Fibroblast of pulmonary artery (primary cell): Measurements from ENCODE around the gene LRMDA.

Experiments used
- DNase-seq: peaks from one replicate; pipeline ENCODE4 v3.0.0-alpha.2; 2010; ENCODE audit warnings: low read depth
- H3K4me3 ChIP-seq: replicated peaks from 2 replicates; pipeline ENCODE4 v1.5.1; 2011; ENCODE audit warnings: low read depth, mild to moderate bottlenecking, control low read depth, low read length, moderate library complexity
- TF ChIP-seq, protein P1 (sequence below): IDR thresholded peaks from 2 replicates; pipeline ENCODE4 v1.5.1; 2011; ENCODE audit warnings: mild to moderate bottlenecking, control low read depth, low read length, inconsistent platforms; ENCODE audit errors: missing control alignments

The LRMDA gene

DNA sequence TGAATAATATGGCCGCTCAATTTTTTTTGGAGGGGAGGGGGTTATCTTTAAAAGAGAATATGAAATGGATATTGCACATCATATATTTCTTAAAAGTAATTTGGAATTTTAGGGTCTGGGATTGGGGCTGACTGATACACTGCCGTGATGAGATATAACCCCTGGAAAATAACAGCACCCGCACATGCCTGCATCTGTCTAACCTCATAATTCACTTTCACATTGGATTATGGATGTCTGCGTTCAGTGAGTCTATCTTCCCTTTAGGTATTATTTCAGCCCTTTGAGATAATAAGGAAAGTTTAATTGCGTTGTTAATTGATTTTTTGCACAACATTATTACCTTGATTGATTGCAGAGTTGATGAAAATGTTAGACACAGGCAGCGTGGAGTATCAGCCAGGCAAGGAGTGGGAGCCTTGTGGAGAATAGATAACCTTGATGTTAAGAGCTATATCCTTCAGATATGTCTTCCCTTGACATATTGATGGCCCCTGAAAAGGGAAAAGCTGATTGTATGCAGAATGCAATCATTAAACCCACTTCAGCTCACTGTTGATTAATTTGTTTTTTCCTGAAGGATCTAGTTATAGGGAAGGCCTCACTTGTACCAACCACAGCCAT, 1111.0 kb downstream of the LRMDA start:
- H3K4me3 ChIP-seq, result no peak overlapping the region
- no peak for DNase-seq
- TF ChIP-seq, protein P1, sequence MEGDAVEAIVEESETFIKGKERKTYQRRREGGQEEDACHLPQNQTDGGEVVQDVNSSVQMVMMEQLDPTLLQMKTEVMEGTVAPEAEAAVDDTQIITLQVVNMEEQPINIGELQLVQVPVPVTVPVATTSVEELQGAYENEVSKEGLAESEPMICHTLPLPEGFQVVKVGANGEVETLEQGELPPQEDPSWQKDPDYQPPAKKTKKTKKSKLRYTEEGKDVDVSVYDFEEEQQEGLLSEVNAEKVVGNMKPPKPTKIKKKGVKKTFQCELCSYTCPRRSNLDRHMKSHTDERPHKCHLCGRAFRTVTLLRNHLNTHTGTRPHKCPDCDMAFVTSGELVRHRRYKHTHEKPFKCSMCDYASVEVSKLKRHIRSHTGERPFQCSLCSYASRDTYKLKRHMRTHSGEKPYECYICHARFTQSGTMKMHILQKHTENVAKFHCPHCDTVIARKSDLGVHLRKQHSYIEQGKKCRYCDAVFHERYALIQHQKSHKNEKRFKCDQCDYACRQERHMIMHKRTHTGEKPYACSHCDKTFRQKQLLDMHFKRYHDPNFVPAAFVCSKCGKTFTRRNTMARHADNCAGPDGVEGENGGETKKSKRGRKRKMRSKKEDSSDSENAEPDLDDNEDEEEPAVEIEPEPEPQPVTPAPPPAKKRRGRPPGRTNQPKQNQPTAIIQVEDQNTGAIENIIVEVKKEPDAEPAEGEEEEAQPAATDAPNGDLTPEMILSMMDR, result no peak

GRCh38 chr10:76543655-76544054, 1112.2 kb downstream of the LRMDA start:
- DNase-seq, result peak; percentile 73
- H3K4me3 ChIP-seq, result no peak overlapping the region
- TF ChIP-seq, protein P1, result no peak

DNA sequence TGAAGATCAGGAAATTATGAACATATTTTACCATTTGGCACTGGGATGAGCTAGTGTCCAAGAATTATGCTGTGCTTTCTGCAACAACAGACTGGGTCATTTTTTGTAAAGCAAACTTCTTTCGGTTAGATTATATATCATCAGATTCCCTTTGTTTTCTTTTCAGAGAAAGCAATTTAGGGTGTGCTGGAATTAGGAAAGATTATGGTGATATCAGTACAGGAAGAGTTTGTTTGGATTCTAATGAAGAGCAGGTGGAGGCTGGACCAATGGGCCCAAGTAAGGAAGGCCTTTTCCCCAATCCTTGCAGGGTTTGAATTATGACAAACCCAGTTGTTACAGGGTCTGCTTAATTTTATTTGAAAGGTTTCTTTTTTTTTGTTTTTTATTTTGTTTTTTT, 1113.4 kb downstream of the LRMDA start:
- H3K4me3 ChIP-seq, result no peak overlapping the region
- DNase-seq, result no peak
- TF ChIP-seq, protein P1, result no peak

DNA sequence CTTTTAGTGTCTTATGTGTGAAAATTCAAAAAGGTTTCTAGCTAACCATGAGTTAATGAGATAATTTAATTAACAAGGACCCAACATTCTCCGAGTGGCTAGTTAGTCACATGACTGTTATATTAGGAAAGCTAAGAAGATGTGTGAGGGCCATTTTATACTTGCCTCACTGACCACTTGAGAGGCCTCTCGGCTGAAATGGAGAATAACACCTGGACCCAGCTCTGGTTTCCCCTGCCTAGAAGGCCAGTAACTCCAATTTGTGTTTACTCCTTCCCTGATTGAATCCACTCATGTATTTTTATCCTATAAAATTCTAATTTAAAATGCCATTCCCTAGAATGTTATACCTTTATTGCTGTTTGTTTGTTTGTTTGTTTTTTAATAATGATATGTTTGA, 1115.0 kb downstream of the LRMDA start:
- DNase-seq, result no peak
- H3K4me3 ChIP-seq, result no peak overlapping the region
- TF ChIP-seq, protein P1, result no peak

GRCh38 chr10:76547352-76547972, 1116.0 kb downstream of the LRMDA start:
- TF ChIP-seq, protein P1, result peak; percentile 78
- H3K4me3 ChIP-seq, result no peak overlapping the region
- peak; percentile 86 for DNase-seq

GRCh38 chr10:76548716-76549115, 1117.3 kb downstream of the LRMDA start:
- no peak overlapping the region for H3K4me3 ChIP-seq
- TF ChIP-seq, protein P1, result no peak

DNA sequence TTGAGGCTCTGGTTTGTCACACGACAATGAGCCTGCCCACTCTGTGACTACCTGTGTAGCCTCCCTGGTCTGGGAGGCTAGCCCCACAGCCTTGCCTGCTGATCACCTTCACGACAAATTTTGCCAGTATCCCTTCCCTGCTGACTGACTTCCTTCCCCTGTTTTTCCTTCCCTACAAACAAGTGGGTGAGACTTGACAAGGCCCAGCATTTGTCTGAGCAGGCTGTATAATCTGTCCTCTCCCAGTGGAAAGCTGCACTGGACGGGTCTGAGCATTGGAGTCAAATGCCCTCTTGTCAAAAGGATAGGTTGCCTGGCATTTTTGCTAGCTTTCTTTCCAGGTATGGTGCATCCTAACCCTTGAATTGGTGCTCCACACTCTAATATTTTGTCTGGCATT, 1117.7 kb downstream of the LRMDA start:
- TF ChIP-seq, protein P1, result no peak
- DNase-seq, result no peak

More at GRCh38 chr10:76548716-76549115, 1117.3 kb downstream of the LRMDA start:
- no peak for DNase-seq

More for the DNA sequence above, 1117.7 kb downstream of the LRMDA start:
- no peak overlapping the region for H3K4me3 ChIP-seq
